CD4-positive, alpha-beta T cell treated with Interleukin-4 for 4 hours (primary cell): ENCODE results near the gene CCDC80.
A peak's percentile ranks its signal among the peaks of the same experiment; 100 is the strongest.

Experiments used
- DNase-seq: peaks from one replicate; pipeline ENCODE4 v3.0.0-alpha.2; 2020

The CCDC80 gene

DNA sequence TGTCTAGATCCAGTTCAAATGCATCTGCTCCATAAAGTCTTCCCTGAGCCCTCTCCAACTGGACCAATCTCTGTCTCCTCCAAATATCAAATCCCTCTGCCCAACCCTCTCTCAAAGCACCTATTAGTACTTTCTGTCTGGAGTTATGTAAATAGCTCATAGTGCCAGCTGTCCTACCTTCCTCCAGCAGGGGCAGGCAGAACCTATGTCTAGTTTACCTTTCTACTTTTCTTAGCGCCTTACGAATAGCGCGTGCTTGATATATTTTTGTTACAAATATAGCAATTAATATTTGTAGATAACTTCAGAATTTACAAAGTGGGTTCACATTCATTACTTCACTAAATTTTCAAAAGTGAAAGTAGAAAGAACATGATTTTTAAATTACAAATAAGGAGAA, 14.0 kb upstream of the CCDC80 start:
- no peak for DNase-seq

DNA sequence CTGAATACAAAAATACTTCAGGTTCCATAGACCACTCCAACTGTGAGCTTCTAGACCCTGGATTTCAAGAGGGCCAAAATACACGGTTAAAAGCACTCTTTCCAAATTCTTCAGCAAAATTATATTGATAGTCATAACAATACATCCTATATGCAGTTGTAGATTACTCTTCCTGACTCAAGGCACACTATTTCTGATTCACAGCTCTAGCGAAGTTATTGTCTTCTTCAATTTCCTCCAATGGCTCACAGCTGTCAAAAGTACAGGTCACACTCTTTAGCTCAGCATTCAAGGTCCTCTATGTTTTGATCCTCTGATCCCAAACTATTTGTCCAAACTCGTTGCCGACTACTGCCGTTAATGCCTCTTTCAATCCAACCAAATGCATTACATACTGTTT, 13.5 kb upstream of the CCDC80 start:
- DNase-seq = no peak

DNA sequence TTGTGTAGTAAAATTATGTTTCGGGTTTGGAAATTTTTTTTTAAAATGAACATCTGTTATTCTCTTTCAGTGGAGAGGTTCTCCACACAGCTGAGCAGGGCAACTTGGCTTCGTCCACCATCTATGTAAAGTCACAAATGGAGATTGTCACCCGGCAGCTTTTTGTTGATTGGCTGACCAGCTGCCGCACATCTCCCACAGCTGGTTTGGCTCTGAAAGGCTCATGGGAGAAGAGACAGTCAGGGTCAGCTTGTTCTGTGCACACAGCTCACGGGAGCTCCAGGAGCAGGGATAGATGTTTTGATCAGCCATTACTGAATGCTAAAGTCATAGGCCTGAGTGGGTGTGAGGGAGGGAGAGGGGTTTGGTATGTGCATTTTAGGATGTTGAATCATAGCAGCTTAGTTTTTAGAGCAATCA, 12.9 kb upstream of the CCDC80 start:
- no peak for DNase-seq

DNA sequence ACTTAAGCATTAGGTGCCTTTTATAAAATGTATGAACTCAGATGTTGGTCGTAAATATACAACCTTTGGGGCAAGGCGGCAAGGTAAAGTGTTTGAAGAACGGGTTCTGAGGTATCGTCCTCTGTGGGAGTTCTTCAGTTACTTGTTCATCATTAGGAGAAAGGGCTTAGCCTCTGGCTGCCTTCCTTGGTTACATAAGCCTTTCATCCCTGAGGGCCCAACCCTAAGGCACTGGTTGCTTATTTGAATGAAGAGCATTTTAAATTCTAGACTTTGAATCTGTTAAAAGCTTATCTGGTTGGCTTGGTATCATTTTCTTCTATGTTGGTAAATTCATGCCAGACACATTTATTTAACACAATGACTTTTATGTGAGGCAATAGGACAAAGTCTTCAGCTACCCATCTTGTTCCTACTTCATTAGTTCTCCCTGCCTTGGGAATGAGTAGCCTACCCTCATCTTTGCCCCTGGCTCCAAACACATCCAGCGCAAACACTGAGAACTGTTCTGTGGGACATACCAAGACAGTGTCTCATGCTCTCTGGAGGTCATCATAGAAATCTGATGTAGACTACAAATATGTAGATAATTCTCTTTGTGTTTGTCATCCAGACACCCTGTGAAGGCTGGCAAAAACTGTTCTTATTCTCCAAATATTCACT, 12.4 kb upstream of the CCDC80 start:
- DNase-seq = no peak

DNA sequence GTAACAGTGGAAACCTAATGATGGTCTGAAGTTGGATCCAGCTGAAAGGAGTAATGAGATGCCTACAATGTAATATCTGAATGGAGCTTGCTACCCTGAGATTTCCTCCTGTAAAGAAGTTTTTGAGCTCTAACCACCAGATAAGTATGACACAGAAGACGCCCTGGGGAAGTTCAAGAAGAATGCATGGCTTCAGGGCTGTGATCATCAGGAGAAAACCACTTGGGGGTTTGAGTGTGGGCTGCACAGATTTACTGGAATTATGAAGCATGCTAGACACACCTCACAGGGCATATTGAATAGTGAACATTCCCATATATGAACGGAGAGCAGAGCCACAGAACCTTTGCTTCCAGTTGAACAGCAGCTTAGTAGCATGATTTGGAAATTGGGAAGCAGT, 10.6 kb upstream of the CCDC80 start:
- DNase-seq = no peak

DNA sequence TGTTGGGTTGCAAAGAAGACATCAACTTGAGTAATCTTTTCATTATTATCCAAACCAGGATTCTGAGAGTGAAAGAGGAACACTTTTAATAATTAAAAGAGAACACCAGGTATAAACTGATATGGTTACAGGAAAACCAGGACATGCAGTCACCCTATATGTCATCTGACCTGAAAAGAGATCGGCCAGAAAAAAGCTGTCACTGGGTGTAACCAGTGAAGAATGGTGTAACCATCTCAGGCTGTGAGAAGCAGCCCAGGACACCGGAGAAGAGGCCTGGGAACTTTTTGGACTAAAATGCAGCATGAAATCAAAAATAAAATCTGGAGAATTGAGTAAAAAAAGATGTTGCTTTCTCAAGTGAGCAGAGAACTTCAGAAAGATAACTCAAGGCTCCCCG, 10.1 kb upstream of the CCDC80 start:
- DNase-seq = no peak

DNA sequence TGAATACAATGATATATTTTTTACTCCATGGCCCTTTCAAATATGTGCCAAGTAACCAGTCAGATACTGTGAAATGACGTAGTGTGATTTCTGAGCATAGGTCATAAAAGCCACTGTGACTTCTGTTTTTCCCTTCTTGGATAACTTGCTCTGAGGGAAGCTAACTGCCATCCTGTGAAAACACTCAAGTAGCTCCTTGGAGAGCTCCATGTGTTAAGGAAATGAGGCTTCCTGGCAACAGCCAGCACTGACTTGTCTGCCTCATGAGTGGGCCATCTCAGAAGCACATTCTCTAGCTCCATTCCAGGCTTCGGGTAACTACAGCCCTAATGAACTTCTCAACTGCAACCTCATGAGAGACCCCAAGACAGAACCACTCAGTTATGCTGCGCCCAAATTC, 9.5 kb upstream of the CCDC80 start:
- no peak for DNase-seq

DNA sequence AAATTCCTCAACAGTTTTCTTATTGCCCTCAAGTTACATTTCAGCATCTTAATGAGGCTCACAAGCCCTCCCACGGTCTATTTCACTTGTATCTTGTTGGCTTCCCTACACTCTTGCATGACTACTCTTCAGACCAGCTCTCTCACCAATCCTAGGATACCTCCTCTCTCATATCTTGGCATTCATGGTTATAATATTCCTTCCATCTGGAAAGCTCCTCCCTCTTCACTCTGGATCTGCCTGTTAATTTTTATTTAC, 8.5 kb upstream of the CCDC80 start:
- no peak for DNase-seq

DNA sequence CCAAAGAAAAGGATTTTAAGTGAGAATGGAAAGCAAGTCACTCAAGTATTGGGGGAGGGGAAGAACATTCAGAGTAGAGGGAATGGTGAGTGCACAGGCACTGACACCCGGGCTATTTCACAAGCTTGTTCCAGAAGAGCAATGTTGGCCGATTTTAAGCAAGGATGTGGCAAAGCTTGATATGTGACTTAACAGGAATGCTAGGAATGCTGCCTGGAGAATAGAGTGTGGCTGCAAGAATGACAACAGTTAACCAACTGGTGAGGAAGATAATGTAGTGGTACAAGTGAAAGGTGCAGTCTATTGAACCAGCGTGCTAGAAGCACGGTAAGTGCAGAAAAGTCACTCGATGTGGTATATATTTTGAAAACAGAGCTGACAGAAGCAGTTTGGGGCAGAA, 6.2 kb upstream of the CCDC80 start:
- DNase-seq = no peak

DNA sequence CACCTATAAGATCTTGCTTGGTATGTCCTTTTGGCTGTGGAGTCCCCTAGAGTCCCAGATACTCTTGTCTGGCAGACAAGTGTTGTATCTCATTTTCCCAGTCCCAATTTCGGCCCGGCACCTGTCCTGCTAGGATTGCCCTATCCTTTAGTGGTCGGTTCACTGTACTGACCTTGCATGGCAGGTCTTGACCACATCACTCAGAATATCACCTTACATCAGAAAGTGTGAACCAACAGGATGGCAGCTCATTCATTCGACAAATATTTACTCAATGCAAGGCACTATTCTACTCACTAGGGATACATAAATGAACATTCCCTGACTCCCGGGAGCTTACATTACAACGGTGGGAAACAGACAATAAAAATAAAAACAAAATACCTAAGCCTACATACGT, 5.7 kb upstream of the CCDC80 start:
- no peak for DNase-seq

DNA sequence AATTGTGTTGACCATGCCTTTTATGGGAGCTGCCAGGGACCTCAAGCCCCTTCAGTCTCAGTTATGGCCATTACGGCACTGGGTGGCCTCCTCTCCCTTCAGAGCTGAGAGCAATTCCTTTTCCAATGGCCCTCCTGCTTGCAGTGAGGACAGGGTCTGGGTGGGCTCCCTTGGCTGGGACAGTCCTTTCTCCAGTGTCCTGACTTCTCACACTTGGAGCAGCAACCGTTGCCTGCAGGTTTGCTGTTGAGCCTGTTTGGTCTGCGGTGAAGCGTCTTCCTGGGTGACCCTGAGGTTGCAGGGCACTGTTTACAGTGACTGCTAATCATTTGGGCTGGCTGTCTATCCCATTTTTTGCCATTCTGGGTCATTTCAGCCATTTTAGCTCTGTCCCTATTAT, 3.5 kb upstream of the CCDC80 start:
- DNase-seq = no peak

DNA sequence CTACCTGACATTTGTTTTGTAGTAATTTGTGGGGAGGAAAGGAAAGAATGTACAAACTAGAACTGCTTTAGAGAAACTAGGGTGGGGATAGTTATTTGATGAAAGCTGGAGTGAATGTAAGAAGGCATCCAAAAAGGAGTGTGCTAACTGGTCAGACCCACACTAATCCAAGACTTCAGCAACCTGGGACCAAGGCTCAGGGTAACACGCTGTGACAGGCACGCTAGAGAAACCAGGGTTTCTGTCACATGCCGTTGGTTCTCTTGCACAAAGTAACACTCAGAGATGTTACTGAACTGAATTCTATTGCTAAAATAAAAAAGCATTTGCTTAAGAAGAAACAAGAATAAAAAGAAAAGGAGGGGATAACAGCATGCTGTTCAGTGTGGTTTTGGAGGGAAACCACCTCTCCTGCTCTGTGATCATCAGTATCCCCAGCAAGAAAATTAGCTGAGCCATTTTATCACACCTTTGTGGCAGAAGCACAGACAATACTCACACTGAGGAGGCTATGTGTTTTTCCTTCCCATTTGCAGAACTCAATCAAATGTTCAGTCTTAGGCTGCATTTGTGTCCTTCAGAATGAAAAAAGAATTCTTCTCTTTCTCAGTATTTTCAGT, 2.8 kb upstream of the CCDC80 start:
- DNase-seq = peak; percentile 43

DNA sequence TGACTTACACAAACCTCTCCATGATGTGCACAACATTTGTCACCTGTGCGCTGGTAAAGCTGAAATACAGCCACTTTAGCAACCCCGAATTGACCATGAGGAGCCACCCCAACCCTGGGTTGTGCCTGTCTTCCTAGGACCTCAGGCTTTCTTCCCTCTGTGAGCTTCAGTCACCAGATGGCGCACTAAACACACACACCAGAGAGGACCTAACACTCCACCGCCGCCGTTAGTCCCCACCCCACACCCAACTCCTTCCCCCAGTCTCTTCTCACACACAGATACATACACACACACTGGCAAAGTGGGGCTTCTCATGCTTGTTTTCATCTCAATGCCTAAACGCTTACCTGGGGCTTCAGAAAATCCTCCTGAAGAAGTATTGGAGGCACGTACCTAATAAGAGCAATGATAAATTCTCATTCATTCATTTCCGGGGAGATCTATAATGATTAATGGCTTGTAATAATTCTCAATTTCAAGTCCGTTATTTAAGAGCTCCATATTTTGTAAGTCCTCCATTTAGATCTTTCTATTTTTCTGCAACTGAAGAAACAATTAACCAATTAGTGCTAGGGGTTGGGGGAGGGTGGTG, 2.1 kb upstream of the CCDC80 start:
- peak; percentile 85 for DNase-seq

DNA sequence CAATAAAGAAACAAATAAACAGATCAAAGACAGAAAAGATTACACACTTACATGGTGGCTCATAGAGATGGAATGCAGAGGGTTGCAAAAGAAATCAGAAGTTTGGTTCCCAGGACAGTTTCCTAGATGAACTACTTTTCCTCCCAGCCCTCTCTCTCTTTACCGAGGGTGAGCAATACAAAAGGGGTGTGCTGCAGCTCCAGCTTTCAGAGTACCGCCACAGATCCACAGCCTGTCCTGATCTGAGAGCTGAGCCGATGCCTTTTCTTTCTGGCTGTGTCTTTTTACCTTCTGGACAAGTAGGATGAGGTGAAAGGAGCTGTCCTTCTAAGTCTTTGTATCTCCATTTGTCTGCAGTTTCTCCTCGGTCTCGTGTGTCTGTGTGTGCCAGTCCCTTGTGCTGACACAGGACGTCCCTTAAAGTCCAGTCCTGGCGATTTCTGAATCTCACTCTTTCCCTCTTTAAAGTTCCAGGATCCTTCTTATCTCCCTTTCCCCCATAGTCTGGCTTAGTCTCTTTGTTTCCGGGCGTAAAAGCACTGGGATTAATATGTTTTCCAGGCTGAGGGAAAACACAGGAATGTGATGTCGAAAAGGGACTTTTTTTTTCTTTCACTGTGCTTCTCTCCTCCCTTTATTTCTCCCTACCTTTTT, 540 bp downstream of the CCDC80 start:
- DNase-seq = no peak

DNA sequence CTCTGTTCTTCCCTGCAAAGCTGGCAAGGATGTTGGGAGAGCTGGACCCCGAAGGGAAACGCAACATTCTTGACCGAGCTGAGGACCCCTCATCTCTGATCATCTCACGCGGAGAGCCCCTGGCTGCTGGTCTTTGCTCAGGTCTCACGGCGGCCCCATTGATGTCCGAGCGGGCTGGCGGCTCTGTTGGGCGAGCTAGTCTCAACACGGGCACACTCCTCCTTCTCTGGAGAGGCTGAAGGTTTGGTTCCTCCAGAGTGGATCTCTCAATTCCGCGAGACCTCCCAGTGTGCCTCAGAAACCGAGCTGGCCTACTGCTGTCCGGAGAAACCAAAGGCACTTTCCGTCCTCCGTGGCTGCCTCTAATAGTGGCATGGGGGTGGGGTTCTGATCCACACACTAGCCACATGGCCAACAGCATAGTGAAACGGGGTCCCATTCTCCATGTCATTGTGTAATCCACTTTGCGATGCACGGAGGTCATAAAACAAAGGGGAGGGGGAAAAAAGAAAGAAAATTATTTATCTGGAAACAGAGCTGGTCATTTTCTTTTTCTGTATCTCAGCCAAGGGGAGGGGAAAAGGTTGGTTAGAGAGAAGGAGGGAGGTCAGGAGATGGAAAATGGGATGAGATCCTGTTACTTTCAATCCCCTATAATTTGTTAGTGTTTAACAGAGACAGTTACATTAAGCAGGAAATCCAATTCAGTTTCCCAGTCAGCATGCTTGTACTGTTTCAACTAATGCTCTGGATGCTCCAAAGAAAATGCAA, 1.3 kb downstream of the CCDC80 start:
- DNase-seq = no peak

DNA sequence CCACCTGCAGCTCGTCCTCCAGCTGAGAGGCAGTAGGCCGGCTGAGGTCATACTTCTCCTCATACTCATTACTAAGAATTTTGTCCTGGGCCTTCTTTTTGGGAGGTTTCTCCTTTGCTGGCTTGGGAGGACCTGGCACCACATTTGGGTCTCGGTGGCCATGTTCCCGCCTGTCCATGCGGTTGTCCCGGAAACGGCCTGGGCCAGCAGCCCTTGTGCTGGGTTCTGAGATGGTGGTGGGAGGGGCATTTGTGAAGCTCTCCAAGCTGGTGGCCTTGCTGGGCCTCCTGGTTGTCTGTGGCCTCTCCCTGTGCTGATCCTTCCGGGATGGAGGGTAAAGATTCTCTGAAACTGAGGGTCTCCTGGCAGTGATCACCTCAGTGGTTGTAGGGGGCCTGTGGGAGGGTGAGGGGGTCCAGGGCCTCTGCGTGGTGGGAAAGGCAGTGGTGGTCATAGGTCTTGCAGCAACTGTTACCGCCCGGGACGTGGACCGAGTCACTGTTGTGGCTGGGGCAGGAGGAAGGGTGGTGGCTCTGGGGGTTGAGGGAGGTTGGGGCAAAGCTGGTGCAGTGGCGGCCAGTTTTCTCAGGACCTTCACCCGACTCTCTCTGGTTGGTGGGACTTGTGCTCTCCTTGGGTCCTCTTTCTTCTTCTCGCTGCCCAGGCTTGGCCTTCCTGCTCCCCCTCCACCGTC, 2.5 kb downstream of the CCDC80 start:
- no peak for DNase-seq

DNA sequence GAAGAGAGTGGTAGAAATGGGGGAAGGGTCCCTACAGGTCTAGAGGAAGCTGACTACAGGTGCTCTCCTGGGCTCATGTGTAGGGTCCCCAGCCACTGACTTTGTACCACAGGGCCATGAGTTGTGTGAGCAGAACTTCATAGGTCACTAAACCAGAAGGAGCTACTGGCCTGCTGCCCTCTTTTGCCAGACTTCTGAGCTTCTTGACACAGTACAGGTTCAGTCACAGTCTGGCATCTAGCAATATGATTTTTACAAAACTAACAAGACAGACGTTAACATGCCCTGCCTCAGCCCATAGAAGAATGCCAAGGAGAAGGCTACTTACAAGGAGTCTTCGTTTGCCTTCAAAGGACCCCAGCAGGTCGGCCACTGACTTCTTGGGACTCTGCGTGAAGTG, 3.2 kb downstream of the CCDC80 start:
- DNase-seq = no peak

DNA sequence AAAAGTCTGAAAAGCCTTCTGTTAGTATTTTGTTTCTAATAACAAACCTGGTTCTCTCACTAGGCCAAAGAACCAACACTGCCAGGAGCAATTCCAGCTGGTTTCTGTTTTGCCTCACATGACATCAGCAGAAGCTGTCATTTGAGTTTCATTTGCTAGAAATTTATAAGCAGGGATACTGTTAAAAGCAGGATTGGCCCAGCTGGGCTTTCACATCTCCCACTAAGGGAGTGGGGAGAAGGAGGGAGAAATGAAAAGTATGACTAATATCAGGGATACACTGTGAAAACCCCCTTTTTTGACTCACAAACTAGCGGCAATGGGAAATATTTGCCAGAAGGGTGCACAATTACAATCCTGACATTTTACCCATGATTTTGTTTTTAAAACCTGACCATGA, 5.3 kb downstream of the CCDC80 start:
- no peak for DNase-seq

DNA sequence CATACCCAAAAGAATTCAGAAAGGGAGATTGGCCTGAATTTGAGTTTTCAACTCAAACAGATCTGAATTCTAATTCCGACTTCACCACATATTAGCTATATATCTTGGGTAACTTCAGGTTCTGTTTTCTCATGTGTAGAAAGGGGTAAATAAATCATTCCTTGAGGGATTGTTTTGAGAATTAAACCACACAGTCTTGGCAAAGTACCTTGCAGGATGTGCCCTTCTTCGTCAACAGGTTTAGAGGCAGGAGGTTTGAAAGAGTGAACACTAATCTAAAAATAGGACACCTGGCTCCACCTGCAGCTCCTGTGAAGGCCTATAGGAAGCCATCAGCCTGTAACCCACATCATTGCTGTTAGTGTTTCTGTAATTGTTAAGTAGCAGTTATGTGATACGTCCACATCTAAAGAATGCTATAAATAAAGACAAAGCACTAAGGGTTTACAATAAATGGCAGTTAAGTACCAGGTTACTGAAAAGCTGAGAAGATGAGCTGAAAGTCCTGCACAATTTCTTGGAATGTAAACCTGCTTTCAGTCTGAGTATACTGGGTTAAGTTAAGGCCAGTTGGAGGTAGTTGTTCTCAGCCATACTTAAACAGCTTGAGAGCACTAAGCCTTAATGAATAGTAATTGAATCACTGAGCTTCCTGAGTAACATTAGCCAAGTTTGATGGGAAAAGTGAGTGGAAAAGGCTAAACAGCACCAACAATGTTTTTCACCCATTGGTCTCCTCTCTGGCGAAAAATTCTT, 6.0 kb downstream of the CCDC80 start:
- DNase-seq = no peak

DNA sequence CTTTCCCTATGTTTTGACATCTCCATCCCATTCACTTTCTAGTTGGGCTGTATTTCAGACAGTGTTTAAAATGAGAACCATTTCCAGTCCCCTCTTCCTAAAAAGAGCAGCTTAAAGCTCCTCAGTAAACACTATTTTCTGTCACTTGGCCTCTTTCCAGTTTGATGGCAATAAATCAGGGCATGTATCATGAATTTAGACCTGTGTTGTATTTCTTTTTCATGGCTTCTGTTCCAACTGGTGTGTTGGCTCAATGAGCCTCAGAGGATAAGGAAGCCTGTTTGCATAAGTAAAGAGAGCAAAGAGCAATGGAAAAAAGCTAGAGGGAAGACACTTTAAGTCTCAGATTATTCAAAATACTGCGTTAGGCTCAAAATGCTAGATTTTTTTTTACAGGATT, 7.2 kb downstream of the CCDC80 start:
- DNase-seq = no peak

DNA sequence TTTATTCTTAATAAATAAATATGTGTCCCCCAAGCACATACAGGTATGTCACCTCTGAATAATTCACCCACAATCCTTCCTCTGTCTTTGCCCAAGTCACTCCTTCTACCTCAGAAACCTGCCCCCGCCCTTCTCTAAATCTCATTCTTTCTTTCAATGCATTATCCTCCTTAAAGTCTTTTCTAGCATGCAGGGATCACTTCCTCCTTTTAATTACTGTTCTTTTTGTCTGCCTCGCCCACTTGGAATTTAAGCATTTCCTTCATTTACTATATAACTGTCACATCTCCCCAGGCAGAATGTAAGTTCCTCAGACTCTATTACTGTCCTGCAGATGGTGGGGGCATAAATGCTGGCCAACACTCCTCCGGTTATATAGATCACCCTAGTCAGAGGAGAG, 7.8 kb downstream of the CCDC80 start:
- no peak for DNase-seq

DNA sequence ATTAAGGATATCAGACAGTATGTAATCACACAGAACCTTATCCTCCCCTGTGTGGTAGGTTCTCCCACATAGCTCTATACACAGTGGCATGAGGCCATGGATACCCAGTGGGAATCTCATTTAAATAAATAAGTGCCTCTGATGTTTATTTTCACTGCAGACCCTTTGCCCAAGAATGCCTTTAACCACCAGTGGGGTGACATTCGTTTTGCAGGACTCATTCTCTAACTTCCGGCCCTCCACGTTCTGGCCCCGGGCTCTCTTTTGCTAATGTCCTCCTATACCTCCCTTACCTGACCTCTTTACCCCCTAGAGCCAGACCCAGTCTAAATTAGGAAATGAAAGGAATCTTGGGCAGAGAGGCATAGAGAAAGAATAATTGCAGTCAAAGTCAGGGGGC, 8.3 kb downstream of the CCDC80 start:
- no peak for DNase-seq
